ENCODE data around the gene PLPP1. TPM values are rescaled to one million over a fixed set of nuclear protein-coding genes. Genes with fewer than 3 reads are reported as not detected.

Gene PLPP1
- total and polyA plus RNA-seq, 2 of the 13 experiments (the other 11 are each of a cell fraction or from before 2014, with no cell fraction given) = 7.3 to 12.1 TPM

DNA sequence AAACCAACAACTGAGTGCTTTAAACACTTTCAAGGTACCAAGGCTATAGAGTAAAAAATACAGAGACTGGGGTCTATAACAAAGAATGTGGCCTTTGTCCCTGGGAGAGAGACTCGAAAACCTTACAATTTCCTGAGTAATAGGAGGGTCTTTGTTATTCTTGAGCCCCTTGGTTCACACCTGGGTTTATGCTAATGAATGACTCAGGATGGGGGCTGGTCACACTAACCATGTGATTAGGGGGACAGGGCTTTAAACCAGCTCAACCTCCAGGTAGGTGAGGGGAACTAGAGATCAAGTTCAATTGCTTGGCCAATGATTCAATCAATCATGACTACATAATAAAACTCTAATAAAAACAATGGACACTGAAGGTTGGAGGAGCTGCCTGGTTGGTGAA lies 50.2 kb downstream of the PLPP1 start:
- in situ Hi-C loops (cut with HindIII; ENCODE audit: extremely low pct_ligation_motif_present, low pct_unique_long_range_greater_than_20kb) (no loop called here), intact Hi-C loops (cut with micrococcal nuclease; ENCODE audit: unreplicated experiment) (loop anchor here (1.0 kb wide), 1 partner anchor 16 kb away; no protein-coding TSS in a partner anchor)

More for the DNA sequence above, 50.2 kb downstream of the PLPP1 start:
- H3K4me3 ChIP-seq (replicated peaks in 1 of 3; ENCODE audit: insufficient read depth in 1 of 3, low read depth in 2 of 3, low read length in 3 of 3) = no peak overlapping the region
- H3K9me3 ChIP-seq (ENCODE audit: low read length) = no peaks in the 10 kb centered on the region
- FAIRE-seq (no peak), DNase-seq (ENCODE audit: low spot score) (no peak), ATAC-seq (no peak)
- no peaks in the 10 kb centered on the region for H3K27me3 ChIP-seq (ENCODE audit: control insufficient read depth in 1 of 2, insufficient read depth in 2 of 2, low read length in 2 of 2)
- 100% methylated on average over 1 of the region's 1 CpG for WGBS (ENCODE audit: low lambda C conversion rate)
- H3K36me3 ChIP-seq (replicated peaks in 1 of 2; ENCODE audit: control insufficient read depth in 1 of 2, insufficient read depth in 2 of 2, low read length in 2 of 2) = no peaks in the 10 kb centered on the region
- H3K4me2 ChIP-seq (ENCODE audit: low read depth, low read length) = no peak overlapping the region
- TF ChIP-seq RNF2 (conservative IDR thresholded peaks at IDR 0.05; ENCODE audit: low read depth) (no peak), ZNF761 (CRISPR knock-in tag; conservative IDR thresholded peaks at IDR 0.05) (no peak), ZBTB7B (CRISPR knock-in tag; IDR thresholded peaks at IDR 0.05) (no peak), MAFF (IDR thresholded peaks at IDR 0.05; ENCODE audit: low read depth, low read length) (no peak)
- TF ChIP-seq, protein P1, sequence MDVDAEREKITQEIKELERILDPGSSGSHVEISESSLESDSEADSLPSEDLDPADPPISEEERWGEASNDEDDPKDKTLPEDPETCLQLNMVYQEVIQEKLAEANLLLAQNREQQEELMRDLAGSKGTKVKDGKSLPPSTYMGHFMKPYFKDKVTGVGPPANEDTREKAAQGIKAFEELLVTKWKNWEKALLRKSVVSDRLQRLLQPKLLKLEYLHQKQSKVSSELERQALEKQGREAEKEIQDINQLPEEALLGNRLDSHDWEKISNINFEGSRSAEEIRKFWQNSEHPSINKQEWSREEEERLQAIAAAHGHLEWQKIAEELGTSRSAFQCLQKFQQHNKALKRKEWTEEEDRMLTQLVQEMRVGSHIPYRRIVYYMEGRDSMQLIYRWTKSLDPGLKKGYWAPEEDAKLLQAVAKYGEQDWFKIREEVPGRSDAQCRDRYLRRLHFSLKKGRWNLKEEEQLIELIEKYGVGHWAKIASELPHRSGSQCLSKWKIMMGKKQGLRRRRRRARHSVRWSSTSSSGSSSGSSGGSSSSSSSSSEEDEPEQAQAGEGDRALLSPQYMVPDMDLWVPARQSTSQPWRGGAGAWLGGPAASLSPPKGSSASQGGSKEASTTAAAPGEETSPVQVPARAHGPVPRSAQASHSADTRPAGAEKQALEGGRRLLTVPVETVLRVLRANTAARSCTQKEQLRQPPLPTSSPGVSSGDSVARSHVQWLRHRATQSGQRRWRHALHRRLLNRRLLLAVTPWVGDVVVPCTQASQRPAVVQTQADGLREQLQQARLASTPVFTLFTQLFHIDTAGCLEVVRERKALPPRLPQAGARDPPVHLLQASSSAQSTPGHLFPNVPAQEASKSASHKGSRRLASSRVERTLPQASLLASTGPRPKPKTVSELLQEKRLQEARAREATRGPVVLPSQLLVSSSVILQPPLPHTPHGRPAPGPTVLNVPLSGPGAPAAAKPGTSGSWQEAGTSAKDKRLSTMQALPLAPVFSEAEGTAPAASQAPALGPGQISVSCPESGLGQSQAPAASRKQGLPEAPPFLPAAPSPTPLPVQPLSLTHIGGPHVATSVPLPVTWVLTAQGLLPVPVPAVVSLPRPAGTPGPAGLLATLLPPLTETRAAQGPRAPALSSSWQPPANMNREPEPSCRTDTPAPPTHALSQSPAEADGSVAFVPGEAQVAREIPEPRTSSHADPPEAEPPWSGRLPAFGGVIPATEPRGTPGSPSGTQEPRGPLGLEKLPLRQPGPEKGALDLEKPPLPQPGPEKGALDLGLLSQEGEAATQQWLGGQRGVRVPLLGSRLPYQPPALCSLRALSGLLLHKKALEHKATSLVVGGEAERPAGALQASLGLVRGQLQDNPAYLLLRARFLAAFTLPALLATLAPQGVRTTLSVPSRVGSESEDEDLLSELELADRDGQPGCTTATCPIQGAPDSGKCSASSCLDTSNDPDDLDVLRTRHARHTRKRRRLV (CRISPR knock-in tag; IDR thresholded peaks at IDR 0.05) = no peak
- H4K20me1 ChIP-seq (ENCODE audit: insufficient read depth, low read length) = no peaks in the 10 kb centered on the region
- POLR2A ChIA-PET = no interaction called here
- no peak overlapping the region for H2AFZ ChIP-seq (ENCODE audit: low read length)
- CTCF ChIA-PET (ENCODE audit: low intra/inter-chr PET ratio, low total read pairs) = no interaction called here
- no TSS peak for BruUV-seq (replicated peaks)
- no peak overlapping the region for H3K9ac ChIP-seq (ENCODE audit: insufficient read depth, low read depth, low read length)
- no peaks in the 10 kb centered on the region for H3K79me2 ChIP-seq (ENCODE audit: insufficient read depth, low read length)
- peaks cover 14% of the 10 kb centered on the region for H3K4me1 ChIP-seq (ENCODE audit: insufficient read depth, low read length)
- no peak overlapping the region for H3K27ac ChIP-seq (ENCODE audit: extremely low read length, insufficient read depth, low read length)

All from HepG2 (cell line).